ENCODE results near the gene HDAC5.

Gene HDAC5

GRCh38 chr17:44086364-44087311, 36.8 kb downstream of the HDAC5 start:
- peak; percentile 67 to 72 for DNase-seq

GRCh38 chr17:44085908-44086307, 37.5 kb downstream of the HDAC5 start:
- DNase-seq: no peak

GRCh38 chr17:44084921-44085320, 38.5 kb downstream of the HDAC5 start:
- DNase-seq: no peak

GRCh38 chr17:44084131-44084538, 39.3 kb downstream of the HDAC5 start:
- DNase-seq: peak; percentile 69

GRCh38 chr17:44083250-44083849, 40.1 kb downstream of the HDAC5 start:
- DNase-seq: no peak

- no peak for DNase-seq
Observed at GRCh38 chr17:44082256-44082927, 41.0 kb downstream of the HDAC5 start.

- no peak for DNase-seq
Observed at GRCh38 chr17:44081681-44082080, 41.8 kb downstream of the HDAC5 start.

GRCh38 chr17:44079877-44080821, 43.3 kb downstream of the HDAC5 start:
- no peak for DNase-seq

GRCh38 chr17:44078412-44078811, 45.0 kb downstream of the HDAC5 start:
- DNase-seq: no peak

GRCh38 chr17:44077595-44077909, 45.9 kb downstream of the HDAC5 start:
- DNase-seq: no peak

- no peak for DNase-seq
Observed at GRCh38 chr17:44076716-44077594, 46.5 kb downstream of the HDAC5 start.

GRCh38 chr17:44075598-44076293, 47.7 kb downstream of the HDAC5 start:
- DNase-seq: no peak

- no peak for DNase-seq
Observed at GRCh38 chr17:44074911-44075285, 48.5 kb downstream of the HDAC5 start.

GRCh38 chr17:44074231-44074910, 49.1 kb downstream of the HDAC5 start:
- no peak for DNase-seq

GRCh38 chr17:44071772-44072171, 51.7 kb downstream of the HDAC5 start:
- no peak for DNase-seq

GRCh38 chr17:44071198-44071520, 52.3 kb downstream of the HDAC5 start:
- DNase-seq: no peak

- peak; percentile 88 to 90 for DNase-seq
Observed at GRCh38 chr17:44070455-44071197, 52.8 kb downstream of the HDAC5 start, which contains the start of gene G6PC3. G6PC3 (plus strand) TSS chr17:44070735; CDS start chr17:44070966, 231 bp downstream.

- DNase-seq: peak; percentile 34 to 35
Observed at GRCh38 chr17:44069974-44070454, 53.4 kb downstream of the HDAC5 start.

- DNase-seq: no peak
Observed at GRCh38 chr17:44067545-44067940, 55.9 kb downstream of the HDAC5 start.
